HEK293T (cell line): ENCODE data around the gene PNPT1.
"Not testable (repeated sequence)": the region's sequence is repeated elsewhere in the genome, so short reads cannot be mapped to it uniquely, and the experiment has no call there.

Experiments used
- CTCF ChIA-PET: fragments of 350-600 bp; formaldehyde crosslinking; extraction: SDS; loops from one replicate; lab custom pipeline; 2021; ENCODE audit warnings: antibody characterized with exemption, inconsistent platforms; lab: Yijun Ruan, JAX
- POLR2A ChIA-PET: fragments of 350-600 bp; formaldehyde crosslinking; extraction: SDS; loops from one replicate; lab custom pipeline; 2020; ENCODE audit warnings: antibody characterized with exemption, inconsistent platforms; lab: Yijun Ruan, JAX
- DNase-seq: peaks from one replicate; pipeline ENCODE4 v3.0.0; 2012; ENCODE audit warnings: mixed read lengths; ENCODE audit errors: extremely low spot score
- ARNT ChIP-seq: fragments of 450-650 bp; IDR thresholded peaks from 2 replicates; pipeline ENCODE4 v1.6.1; 2017; ENCODE audit warnings: mild to moderate bottlenecking
- BHLHE40 ChIP-seq: fragments of 450-650 bp; IDR thresholded peaks from 2 replicates; pipeline ENCODE4 v1.6.1; 2016; ENCODE audit warnings: mild to moderate bottlenecking, moderate library complexity, borderline replicate concordance
- CTBP1 ChIP-seq: fragments of 450-650 bp; IDR thresholded peaks from 2 replicates; pipeline ENCODE4 v1.6.1; 2016; ENCODE audit warnings: borderline replicate concordance
- ELF4 ChIP-seq: fragments of 450-650 bp; IDR thresholded peaks from 2 replicates; pipeline ENCODE4 v1.6.1; 2017; ENCODE audit warnings: antibody characterized with exemption
- FOXA1 ChIP-seq: fragments of 450-650 bp; IDR thresholded peaks from 2 replicates; pipeline ENCODE4 v1.6.1; 2016; ENCODE audit warnings: mild to moderate bottlenecking
- FOXK2 ChIP-seq: fragments of 450-650 bp; IDR thresholded peaks from 2 replicates; pipeline ENCODE4 v1.6.1; 2016; ENCODE audit warnings: mild to moderate bottlenecking
- FOXM1 ChIP-seq: fragments of 450-650 bp; IDR thresholded peaks from 2 replicates; pipeline ENCODE4 v1.6.1; 2017; ENCODE audit warnings: mild to moderate bottlenecking, borderline replicate concordance
- HDGF ChIP-seq: fragments of 450-650 bp; IDR thresholded peaks from 2 replicates; pipeline ENCODE4 v1.6.1; 2017; ENCODE audit warnings: antibody characterized with exemption, borderline replicate concordance
- L3MBTL2 ChIP-seq: fragments of 450-650 bp; conservative IDR thresholded peaks from 2 replicates; pipeline ENCODE4 v1.6.1; 2016; ENCODE audit warnings: mild to moderate bottlenecking
- LEF1 ChIP-seq: fragments of 450-650 bp; IDR thresholded peaks from 2 replicates; pipeline ENCODE4 v1.6.1; 2017; ENCODE audit warnings: mild to moderate bottlenecking, borderline replicate concordance
- NFRKB ChIP-seq: fragments of 450-650 bp; IDR thresholded peaks from 2 replicates; pipeline ENCODE4 v1.6.1; 2016; ENCODE audit warnings: mild to moderate bottlenecking, moderate library complexity
- SP1 ChIP-seq: fragments of 450-650 bp; IDR thresholded peaks from 2 replicates; pipeline ENCODE4 v1.6.1; 2017
- SUZ12 ChIP-seq: fragments of 450-650 bp; IDR thresholded peaks from 2 replicates; pipeline ENCODE4 v1.6.1; 2016; ENCODE audit warnings: mild to moderate bottlenecking
- TARDBP ChIP-seq: fragments of 450-650 bp; IDR thresholded peaks from 2 replicates; pipeline ENCODE4 v1.6.1; 2016
- ZNF384 ChIP-seq: fragments of 450-650 bp; IDR thresholded peaks from 2 replicates; pipeline ENCODE4 v1.6.1; 2016
- TF ChIP-seq, protein P1 (sequence below): fragments of 450-650 bp; IDR thresholded peaks from 2 replicates; pipeline ENCODE4 v1.6.1; 2016

The PNPT1 gene

DNA sequence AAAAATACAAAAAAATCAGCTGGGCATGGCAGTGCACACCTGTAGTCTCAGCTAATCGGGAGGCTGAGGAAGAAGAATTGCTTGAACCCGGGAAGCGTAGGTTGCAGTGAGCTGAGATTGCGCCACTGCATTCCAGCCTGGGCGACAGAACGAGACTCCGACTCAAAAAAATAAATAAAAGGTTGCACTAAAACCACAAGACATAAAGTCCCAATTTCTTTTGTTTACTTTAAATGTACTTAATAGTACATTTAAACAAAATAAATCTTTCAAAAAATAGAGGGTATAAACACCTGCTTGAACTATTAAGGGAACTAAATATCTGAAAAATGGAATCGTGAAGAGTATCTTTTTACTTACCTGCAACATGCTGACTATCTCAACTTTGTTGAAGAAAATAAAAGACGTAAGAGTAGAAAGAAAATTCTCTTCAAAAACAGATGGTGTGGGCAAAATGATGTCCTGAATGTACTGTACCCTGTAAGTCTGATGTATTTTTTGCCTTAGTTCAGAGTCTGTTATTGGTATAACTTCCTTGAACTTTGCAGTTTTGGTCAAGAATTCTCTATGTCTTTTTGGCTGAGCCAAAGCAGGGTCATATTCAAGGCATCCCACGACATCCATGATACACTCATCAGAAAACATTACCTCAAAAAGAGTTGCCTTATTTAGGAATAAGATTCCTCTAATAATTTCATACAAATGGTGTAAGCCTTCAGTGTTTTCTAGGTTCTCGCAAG lies 95.4 kb downstream of the PNPT1 start:
- DNase-seq: no peak
- TF ChIP-seq ARNT (no peak), HDGF (no peak), CTBP1 (no peak), ZNF384 (no peak), SP1 (no peak), SUZ12 (no peak), L3MBTL2 (no peak), ELF4 (no peak), TARDBP (no peak), FOXM1 (no peak), FOXA1 (no peak), NFRKB (no peak), FOXK2 (no peak), BHLHE40 (no peak)
- TF ChIP-seq, protein P1, sequence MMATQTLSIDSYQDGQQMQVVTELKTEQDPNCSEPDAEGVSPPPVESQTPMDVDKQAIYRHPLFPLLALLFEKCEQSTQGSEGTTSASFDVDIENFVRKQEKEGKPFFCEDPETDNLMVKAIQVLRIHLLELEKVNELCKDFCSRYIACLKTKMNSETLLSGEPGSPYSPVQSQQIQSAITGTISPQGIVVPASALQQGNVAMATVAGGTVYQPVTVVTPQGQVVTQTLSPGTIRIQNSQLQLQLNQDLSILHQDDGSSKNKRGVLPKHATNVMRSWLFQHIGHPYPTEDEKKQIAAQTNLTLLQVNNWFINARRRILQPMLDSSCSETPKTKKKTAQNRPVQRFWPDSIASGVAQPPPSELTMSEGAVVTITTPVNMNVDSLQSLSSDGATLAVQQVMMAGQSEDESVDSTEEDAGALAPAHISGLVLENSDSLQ: no peak
- ChIA-PET POLR2A (interaction anchor here (1.1 kb wide), 1 partner anchor 11 kb away, joined by 3 read pairs; no protein-coding TSS in a partner anchor), CTCF (no interaction called here)

DNA sequence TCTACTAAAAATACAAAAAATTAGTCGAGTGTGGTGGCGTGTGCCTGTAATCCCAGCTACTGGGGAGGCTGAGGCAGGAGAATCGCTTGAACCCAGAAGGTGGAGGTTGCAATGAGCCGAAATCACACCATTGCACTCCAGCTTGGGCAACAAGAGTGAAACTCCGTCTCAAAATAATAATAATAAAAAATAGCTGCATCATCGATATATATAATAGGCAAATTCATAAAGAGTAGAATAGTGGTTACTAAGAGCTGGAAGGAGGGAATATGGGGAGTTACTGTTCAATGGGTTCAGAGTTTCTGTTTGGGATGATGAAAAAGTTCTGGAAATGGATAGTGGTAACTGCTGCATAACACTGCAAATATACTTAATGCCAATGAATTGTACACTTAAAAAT lies 96.8 kb downstream of the PNPT1 start:
- DNase-seq, CTCF ChIA-PET: not testable (repeated sequence)
- POLR2A ChIA-PET: interaction anchor here (1.8 kb wide), 1 partner anchor 77 kb away, joined by 6 read pairs; the partner anchor contains the start of gene CFAP36

DNA sequence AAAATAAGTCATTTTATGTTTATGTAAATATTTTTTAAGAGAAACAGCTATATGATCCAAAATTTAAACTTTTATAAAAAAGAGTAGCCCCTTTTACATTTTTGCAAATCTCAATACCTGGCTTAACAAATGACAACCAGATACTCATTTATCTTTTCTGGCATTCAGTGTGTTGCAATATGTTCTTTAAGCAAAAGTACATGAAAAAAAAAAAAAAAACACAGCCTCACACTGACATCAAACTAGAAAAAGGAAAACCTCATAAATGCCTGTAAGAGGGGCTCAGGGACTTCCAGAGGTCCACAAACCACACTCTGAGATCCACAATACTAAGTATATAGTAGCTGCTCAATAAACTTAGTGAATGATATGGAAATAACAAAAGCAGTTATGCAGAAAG lies 98.1 kb downstream of the PNPT1 start:
- POLR2A ChIA-PET: interaction anchor here (1.8 kb wide), 1 partner anchor 76 kb away, joined by 6 read pairs; the partner anchor contains the start of gene CFAP36
- no peak for DNase-seq
- CTCF ChIA-PET: no interaction called here
- no peak for TF ChIP-seq SUZ12
- TF ChIP-seq, protein P1: no peak
- TF ChIP-seq ARNT: no peak
- TF ChIP-seq BHLHE40: no peak
- TF ChIP-seq CTBP1: no peak
- no peak for TF ChIP-seq ELF4
- no peak for TF ChIP-seq L3MBTL2
- no peak for TF ChIP-seq HDGF
- no peak for TF ChIP-seq NFRKB
- no peak for TF ChIP-seq FOXA1
- no peak for TF ChIP-seq ZNF384
- TF ChIP-seq SP1: no peak
- TF ChIP-seq TARDBP: no peak
- no peak for TF ChIP-seq FOXM1
- TF ChIP-seq FOXK2: no peak
- TF ChIP-seq LEF1: no peak

DNA sequence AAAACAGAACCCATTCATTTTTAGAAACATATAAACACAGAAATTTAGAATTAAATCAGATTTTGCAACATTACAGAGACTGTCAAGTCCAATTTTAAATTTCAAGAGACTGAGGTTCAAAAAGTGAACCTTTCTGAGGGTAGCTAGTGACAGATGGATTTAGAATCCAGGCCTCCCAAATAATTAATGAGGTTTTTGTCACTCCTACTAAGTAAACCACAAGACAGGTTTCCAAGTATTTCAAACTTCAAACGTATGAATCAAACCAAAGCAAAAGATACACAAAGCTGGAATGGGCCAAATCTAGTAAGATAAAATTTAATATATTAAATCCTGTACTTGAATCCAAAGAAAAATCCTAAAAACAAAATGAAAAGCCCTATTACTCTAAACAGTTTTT lies 101.5 kb downstream of the PNPT1 start:
- DNase-seq: no peak
- ChIA-PET CTCF (no interaction called here), POLR2A (no interaction called here)
- no peak for TF ChIP-seq TARDBP
- TF ChIP-seq NFRKB: no peak
- TF ChIP-seq SP1: no peak
- TF ChIP-seq BHLHE40: no peak
- TF ChIP-seq ZNF384: no peak
- no peak for TF ChIP-seq ARNT
- TF ChIP-seq HDGF: no peak
- TF ChIP-seq, protein P1: no peak
- TF ChIP-seq LEF1: no peak
- no peak for TF ChIP-seq L3MBTL2
- TF ChIP-seq FOXM1: no peak
- no peak for TF ChIP-seq FOXA1
- no peak for TF ChIP-seq FOXK2

DNA sequence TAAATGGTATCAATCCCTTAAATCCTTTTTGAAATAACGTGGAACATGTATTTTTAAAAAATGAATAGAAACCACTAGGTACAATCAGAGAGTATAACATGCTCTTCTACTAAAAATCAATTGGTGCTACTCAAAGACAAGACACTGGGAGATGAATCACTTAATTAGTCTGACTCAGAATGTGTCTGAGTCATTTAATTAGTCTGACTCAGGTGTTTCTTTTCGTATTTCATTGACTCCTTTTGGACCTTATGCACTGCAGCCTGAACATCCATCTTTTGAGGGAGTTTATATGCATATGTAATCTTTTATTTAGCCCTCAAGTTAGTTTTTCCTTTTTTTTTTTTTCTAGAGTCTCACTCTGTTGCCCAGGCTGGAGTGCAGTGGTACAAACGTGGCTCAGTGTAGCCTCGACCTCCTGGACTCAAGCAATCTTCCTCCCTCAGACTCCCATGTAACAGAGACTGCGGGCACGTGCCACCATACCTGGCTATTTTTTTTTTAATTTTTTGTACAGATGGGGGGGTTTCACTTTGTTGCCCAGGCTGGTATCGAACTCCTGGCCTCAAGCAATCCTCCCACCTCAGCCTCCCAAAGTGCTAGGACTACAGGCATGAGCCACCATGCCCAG lies 102.7 kb downstream of the PNPT1 start:
- DNase-seq: no peak
- ChIA-PET POLR2A (no interaction called here), CTCF (no interaction called here)
- TF ChIP-seq FOXA1 (no peak), NFRKB (no peak), FOXM1 (no peak), ELF4 (no peak), TARDBP (no peak), LEF1 (no peak), FOXK2 (no peak), SUZ12 (no peak), ZNF384 (no peak), ARNT (no peak), L3MBTL2 (no peak), SP1 (no peak), BHLHE40 (no peak), HDGF (no peak), CTBP1 (no peak)
- TF ChIP-seq, protein P1: no peak
